K562 treated with DMSO at 1 percent for 24 hours (cell line): ENCODE results near the gene ANKRD10. TPM values are rescaled to one million over a fixed set of nuclear protein-coding genes. Genes with fewer than 3 reads are reported as not detected.

ENCODE experiments used
- total RNA-seq: library from RNA; unstranded; fragments of 300-600 nt; gene quantifications from 2 replicates; pipeline ENCODE4 v1.2.3, GENCODE V29; 2022; ENCODE audit warnings: low read depth; ENCODE audit not compliant: insufficient read depth

The ANKRD10 gene
- 33.6 and 38.0 TPM in 2 replicates for total RNA-seq

DNA sequence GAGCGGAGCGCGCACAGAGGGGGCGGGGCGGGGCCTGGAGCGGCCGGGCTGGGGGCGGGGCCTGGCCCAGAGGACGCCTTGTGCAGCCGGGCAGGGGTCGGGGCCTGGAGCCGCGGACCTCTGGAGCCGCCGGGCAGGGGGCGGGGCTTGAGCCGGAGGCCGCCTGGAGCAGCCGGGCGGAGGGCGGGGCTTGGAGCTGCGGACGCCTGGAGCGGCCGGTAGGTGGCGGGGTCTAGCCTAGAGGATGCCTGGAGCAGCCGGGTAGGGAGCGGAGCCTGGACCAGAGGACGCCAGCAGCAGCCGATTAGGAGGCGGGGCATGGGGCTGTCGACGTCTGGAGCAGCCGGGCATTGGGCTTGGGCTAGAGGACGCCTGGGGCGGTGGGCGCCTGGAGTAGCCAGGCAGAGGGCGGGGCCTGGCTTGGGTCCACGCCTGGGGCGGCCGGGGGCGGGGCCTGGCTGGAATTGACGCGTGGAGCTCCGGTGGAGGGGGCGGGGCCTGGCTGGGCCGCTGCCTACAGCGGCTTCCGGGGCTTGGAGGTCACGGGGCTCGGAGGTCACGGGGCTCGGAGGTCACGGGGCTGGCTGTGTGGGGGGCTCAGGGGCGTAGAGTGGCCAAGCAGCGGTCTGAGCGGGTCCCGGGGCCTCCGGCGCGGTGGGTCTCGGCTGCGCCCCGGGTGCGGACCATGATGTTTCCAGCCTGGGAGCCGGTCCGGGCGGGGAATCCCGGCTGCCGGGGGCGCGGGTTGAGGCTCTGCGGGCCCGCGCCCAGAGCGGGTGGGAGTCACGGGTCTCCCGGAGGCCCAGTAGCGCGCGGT is at the start of gene ANKRD10:
Gene ANKRD10 (minus strand): TSS at position 13 of the 817 bp plus-strand sequence. CDS start 135 bp downstream, outside the sequence.

Other genes with a start within 250 kb of the ANKRD10 start
- gene CARS2, start 209.0 kb downstream of the ANKRD10 start, total RNA-seq, result 34.6 and 36.3 TPM in 2 replicates
- 28.9 and 29.0 TPM in 2 replicates for gene ING1, start 201.4 kb downstream of the ANKRD10 start, total RNA-seq
- 21.7 and 33.5 TPM in 2 replicates for gene ARHGEF7, start 200.2 kb upstream of the ANKRD10 start, total RNA-seq